GM21737 (cell line): Measurements from ENCODE around the gene ZDHHC21.

Source experiments
- ATAC-seq: cut with Tn5 transposase; IDR thresholded peaks from one replicate; pipeline ENCODE4 v1.9.1; 2021; ENCODE audit warnings: mild to moderate bottlenecking, moderate library complexity; ENCODE audit not compliant: unreplicated experiment

The ZDHHC21 gene

DNA sequence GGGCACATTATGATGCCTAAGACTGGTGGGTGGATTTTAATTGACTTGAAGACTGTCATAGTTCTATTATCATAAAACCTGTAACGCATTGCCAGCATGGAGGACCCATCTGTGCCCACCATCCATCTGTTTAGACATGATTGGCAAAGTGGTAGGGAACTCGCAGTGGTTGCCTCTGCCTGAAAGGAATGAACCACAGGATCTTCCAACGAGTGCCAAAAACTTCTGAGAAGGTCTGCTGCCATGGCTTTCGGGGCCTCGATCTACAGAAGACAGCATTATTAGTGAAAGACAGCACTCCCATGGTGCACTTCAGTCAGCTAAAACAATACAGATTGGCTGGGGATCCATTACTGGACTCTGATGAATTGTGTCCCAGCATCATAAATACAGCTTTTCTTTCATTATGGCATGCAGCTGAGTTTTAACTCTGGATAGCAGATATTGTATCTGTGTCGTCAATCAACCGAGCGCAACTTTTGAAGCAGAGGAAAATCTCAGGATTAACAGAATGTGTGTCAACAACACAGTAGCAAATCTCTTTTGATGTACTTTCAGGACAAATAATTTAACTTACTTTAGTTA, 74.3 kb downstream of the ZDHHC21 start:
- ATAC-seq, result no peak

GRCh38 chr9:14616188-14616982, 76.8 kb downstream of the ZDHHC21 start:
- no peak for ATAC-seq

GRCh38 chr9:14608540-14608939, 84.7 kb downstream of the ZDHHC21 start:
- ATAC-seq, result no peak

GRCh38 chr9:14597171-14597799, 95.9 kb downstream of the ZDHHC21 start:
- no peak for ATAC-seq

DNA sequence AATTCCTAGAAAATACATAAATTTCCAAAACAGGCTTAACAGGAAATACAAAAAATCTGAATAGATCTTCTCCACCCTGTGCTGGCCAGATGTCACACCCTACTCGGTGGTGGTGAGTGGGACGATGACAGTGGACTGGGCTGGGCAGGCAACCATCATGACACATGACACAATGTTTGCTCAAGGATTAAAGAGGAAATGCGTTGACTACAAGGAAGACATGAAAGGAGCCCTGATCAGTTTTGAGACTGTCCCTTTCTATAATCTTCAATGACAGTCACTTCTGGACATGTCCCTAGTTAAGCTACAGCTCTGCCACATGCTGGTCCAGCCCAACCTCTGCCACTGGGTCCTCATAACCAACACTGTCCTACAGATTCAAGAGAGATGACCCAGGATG, 99.8 kb downstream of the ZDHHC21 start:
- no peak for ATAC-seq

DNA sequence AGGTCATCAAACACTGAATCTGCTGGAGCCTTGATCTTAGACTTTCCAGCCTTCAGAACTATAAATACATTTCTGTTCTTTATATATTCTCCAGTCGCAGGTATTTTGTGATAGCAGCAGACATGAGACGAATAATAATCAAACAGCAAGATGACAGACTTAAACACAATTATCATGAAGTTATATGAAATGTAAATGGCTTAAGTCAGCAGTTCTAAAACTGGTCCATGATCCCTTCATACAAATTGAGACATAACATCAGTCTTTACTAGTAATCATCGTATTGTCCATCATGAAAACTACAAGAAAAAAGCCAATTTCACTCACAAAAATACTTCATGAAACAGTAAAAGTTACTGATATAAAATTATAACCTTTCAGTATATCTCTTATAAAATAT, 101.8 kb downstream of the ZDHHC21 start:
- ATAC-seq, result no peak

- ATAC-seq, result peak; percentile 99
Observed at GRCh38 chr9:14585730-14586473, 107.3 kb downstream of the ZDHHC21 start.

DNA sequence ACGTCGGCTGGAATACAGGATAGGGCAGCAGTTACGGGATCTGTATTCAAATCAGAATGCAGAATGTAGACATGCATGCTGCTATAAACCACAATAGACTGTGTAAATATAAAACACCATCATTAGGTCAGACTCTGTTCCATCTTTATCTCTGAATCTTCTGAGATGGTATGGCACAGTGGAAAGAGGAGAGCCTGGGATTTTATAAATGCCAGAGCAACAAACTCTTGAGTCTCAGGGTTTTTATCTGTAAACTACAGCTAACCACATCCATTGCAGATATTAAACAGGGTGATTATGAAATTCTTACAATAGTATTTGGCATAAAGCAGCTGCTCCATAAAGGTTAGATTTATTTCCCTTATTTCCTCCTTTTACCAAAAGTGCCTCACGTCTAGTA, 108.7 kb downstream of the ZDHHC21 start:
- ATAC-seq, result no peak

GRCh38 chr9:14578030-14578429, 115.2 kb downstream of the ZDHHC21 start:
- ATAC-seq, result no peak

- ATAC-seq, result no peak
Observed at GRCh38 chr9:14574173-14574572, 119.1 kb downstream of the ZDHHC21 start.

DNA sequence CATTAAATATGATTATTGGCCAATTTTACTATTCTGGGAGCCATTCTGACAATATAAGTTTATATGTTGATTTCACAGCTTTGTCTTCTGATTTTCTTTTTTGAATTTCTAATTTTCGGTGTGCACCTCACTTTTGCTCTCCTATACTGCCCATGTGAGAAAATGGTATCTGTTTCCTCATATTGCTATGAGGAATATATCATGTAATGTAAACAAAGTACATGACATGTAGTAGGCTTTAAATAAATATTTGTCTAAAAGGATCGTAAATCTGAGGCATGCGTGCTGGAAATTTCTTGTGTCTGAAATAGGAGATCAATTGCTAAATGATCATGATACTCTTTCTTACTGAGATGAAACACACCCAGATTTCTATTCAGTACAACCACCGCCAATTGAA, 119.9 kb downstream of the ZDHHC21 start:
- ATAC-seq, result no peak

DNA sequence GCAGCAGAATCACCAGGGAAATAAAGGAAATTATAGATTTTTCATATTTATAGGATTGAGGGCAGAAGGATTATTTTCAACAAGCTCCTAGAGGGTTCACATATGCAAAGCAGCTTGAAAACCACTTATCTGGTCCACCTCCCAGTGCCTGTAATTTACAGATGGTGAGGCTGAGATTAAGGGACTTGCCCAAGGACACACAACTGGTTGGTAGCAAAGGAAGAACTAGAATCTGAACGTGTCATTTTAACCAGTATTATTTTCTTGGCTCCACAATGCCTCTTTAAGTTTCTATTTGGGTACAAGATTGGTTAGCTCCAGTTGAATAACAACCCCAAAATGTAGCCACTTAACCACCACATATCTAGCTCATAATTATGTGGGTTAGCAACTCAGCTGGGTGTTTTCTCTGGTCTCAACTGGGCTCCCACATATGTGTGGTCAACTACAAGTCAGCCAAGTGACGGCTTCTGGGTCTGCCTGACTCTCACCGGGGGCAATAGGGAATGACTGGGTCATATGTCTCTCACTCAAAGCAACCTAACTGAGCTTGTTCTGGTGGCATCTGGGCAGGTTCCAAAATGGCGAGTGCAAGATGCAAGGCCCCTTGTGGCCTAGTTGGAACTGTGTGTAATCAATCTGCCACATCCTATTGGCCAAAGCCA, 127.7 kb downstream of the ZDHHC21 start:
- no peak for ATAC-seq

DNA sequence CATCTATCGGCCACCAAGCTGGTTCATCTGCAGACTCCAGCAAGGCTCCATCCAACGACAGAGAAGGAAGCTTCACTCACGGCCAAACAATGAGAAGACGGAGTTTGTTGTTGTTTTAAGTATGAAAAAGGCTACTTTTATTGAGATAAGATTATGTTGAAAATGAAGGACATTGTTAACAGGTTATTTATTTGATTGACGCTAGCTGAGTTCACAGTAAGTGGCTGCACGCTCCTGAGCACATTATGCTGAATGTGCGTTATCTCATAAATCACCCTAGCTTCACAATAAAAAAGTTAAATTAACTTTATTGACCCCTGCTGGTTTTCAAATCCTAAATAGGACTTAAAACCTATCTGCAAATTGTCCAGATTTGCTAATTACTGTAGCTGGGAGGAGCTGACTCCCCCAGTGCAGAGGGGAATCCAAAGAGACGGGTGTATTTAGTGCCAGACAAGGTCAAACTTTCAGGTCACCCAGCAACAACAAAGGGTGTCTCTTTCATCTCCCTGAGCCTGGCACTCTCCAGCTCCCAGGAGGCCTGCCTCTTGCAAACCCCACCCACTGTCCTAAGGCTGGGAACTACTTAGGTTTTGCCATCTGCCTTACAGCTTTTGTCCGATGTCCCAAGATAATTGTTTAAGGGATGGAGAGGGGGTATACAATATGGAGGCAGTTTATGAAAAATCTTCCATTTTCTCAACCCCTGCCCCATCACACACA, 129.2 kb downstream of the ZDHHC21 start:
- no peak for ATAC-seq

DNA sequence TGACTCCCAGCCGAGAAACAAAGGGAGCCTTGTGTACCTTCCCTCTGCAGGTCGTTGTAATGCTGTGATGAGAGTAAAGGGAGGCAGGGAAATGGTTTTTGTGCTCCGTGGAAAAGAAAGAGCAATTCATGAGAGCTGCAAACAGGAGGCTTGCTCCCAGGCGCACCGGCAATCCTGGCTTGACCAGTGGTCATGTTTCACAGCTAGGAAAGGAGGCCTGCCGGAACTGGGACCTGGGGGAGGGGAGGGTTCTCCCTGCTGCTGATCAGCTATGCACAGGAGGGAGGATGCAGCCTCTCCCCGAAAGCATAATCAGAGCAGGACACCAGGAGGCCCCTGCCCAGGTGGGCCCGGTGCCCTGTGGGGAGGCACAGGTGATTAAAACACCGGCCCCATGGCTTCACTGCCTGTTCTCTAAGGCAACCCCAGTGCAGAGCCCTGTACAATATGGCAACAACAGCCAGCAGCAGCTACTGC, 131.3 kb downstream of the ZDHHC21 start:
- ATAC-seq, result no peak
